NT2/D1 (cell line): Measurements from ENCODE around the gene MX2.
"Not testable (repeated sequence)": the region's sequence is repeated elsewhere in the genome, so short reads cannot be mapped to it uniquely, and the experiment has no call there.

Source experiments
- DNase-seq: peaks from one replicate; pipeline ENCODE4 v3.0.0-alpha.2; 2011; ENCODE audit warnings: low read depth, low spot score
- H3K27me3 ChIP-seq: 2 replicates; pipeline ENCODE4 v1.6.0; 2011; ENCODE audit warnings: mild to moderate bottlenecking; ENCODE audit not compliant: insufficient read length, insufficient read depth
- H3K36me3 ChIP-seq: 2 replicates; pipeline ENCODE4 v1.6.1; 2011; ENCODE audit warnings: mild to moderate bottlenecking, low read length, mixed read lengths; ENCODE audit not compliant: insufficient read depth, insufficient read length
- H3K4me1 ChIP-seq: 2 replicates; pipeline ENCODE4 v1.5.1; 2011; ENCODE audit not compliant: insufficient read depth, insufficient read length
- H3K4me3 ChIP-seq: 2 replicates; pipeline ENCODE4 v1.5.1; 2011; ENCODE audit warnings: low read depth; ENCODE audit not compliant: insufficient read length
- H3K9ac ChIP-seq: 2 replicates; pipeline ENCODE4 v1.6.0; 2011; ENCODE audit warnings: low read depth; ENCODE audit not compliant: insufficient read length
- H3K9me3 ChIP-seq: 2 replicates; pipeline ENCODE4 v1.5.1; 2011; ENCODE audit warnings: mild to moderate bottlenecking, low read length; ENCODE audit not compliant: insufficient read depth
- SUZ12 ChIP-seq: IDR thresholded peaks from 2 replicates; pipeline ENCODE4 v1.6.1; 2011; ENCODE audit not compliant: insufficient read length, insufficient read depth; ENCODE audit errors: extremely low read depth
- YY1 ChIP-seq: IDR thresholded peaks from 2 replicates; pipeline ENCODE4 v1.6.1; 2011; ENCODE audit not compliant: insufficient read length, insufficient read depth
- ZNF274 ChIP-seq: IDR thresholded peaks from 2 replicates; pipeline ENCODE4 v1.6.1; 2011; ENCODE audit warnings: mild to moderate bottlenecking, low read depth, low read length

Gene MX2

GRCh38 chr21:41361786-41362604 lies at the start of gene MX2:
Gene MX2, plus strand, starts transcription at chr21:41362027. Its CDS starts 14,880 bp downstream, at chr21:41376907.
- H3K4me3 ChIP-seq, result no peak within 1 kb of the TSS
- TF ChIP-seq YY1 (no peak), SUZ12 (no peak), ZNF274 (no peak)
- no peak for DNase-seq
- H3K36me3 ChIP-seq, result no peaks in the 10 kb centered on the region
- no peak within 1 kb of the TSS for H3K9ac ChIP-seq
- peaks cover 7% of the 10 kb centered on the region for H3K4me1 ChIP-seq
- H3K27me3 ChIP-seq, result no peaks in the 10 kb centered on the region
- no peaks in the 10 kb centered on the region for H3K9me3 ChIP-seq

- H3K36me3 ChIP-seq, H3K9ac ChIP-seq, H3K9me3 ChIP-seq, DNase-seq, H3K4me3 ChIP-seq, H3K4me1 ChIP-seq: not testable (repeated sequence)
- H3K27me3 ChIP-seq, result peaks cover 43% of the 10 kb centered on the region
Observed at GRCh38 chr21:41313285-41314164, 48.3 kb upstream of the MX2 start.

- no peak for DNase-seq
- H3K9ac ChIP-seq, result no peak overlapping the region
- H3K36me3 ChIP-seq, result no peaks in the 10 kb centered on the region
- peak overlapping the region; percentile 54 for H3K4me3 ChIP-seq
- peaks cover 47% of the 10 kb centered on the region for H3K27me3 ChIP-seq
- H3K9me3 ChIP-seq, result no peaks in the 10 kb centered on the region
- no peak for TF ChIP-seq ZNF274
- H3K4me1 ChIP-seq, result peaks cover 6% of the 10 kb centered on the region
Observed at GRCh38 chr21:41315726-41316125, 46.1 kb upstream of the MX2 start.

GRCh38 chr21:41316200-41317062 lies 45.4 kb upstream of the MX2 start, which contains the start of gene FAM3B:
Gene FAM3B, plus strand, starts transcription at chr21:41316801. Its CDS starts 79 bp downstream, at chr21:41316880.
- Histone ChIP-seq H3K36me3 (no peaks in the 10 kb centered on the region), H3K9ac (peak within 1 kb of the TSS; percentile 57), H3K4me1 (peaks cover 6% of the 10 kb centered on the region), H3K27me3 (peaks cover 47% of the 10 kb centered on the region), H3K4me3 (peak within 1 kb of the TSS; percentile 54), H3K9me3 (no peaks in the 10 kb centered on the region)
- DNase-seq, result peak; percentile 18
- no peak for TF ChIP-seq YY1
- TF ChIP-seq SUZ12, result no peak
- no peak for TF ChIP-seq ZNF274

- Histone ChIP-seq H3K4me1 (peaks cover 6% of the 10 kb centered on the region), H3K27me3 (peaks cover 47% of the 10 kb centered on the region), H3K36me3 (no peaks in the 10 kb centered on the region), H3K9ac (peak overlapping the region; percentile 57), H3K4me3 (peak overlapping the region; percentile 54), H3K9me3 (no peaks in the 10 kb centered on the region)
- no peak for DNase-seq
- peak; percentile 63 for TF ChIP-seq SUZ12
- no peak for TF ChIP-seq ZNF274
- TF ChIP-seq YY1, result no peak
Observed at GRCh38 chr21:41317063-41317392, 44.8 kb upstream of the MX2 start.

- Histone ChIP-seq H3K36me3 (no peaks in the 10 kb centered on the region), H3K27me3 (peaks cover 47% of the 10 kb centered on the region), H3K4me3 (peak overlapping the region; percentile 54), H3K9ac (peak overlapping the region; percentile 13), H3K9me3 (no peaks in the 10 kb centered on the region), H3K4me1 (peaks cover 7% of the 10 kb centered on the region)
- no peak for DNase-seq
- TF ChIP-seq SUZ12, result no peak
- TF ChIP-seq YY1, result no peak
- TF ChIP-seq ZNF274, result no peak
Observed at GRCh38 chr21:41317458-41317857, 44.4 kb upstream of the MX2 start.
